GM06990 (cell line): ENCODE data around the gene TAF5L.

ENCODE experiments used
- DNase-seq: peaks from one replicate; pipeline ENCODE4 v3.0.0-alpha.2; 2011; ENCODE audit not compliant: insufficient read length; ENCODE audit errors: extremely low read depth
- H3K27me3 ChIP-seq: replicated peaks from 2 replicates; pipeline ENCODE4 v1.6.0; 2011; ENCODE audit warnings: low read length; ENCODE audit not compliant: control insufficient read depth, insufficient read depth
- H3K36me3 ChIP-seq: 2 replicates; pipeline ENCODE4 v1.5.1; 2011; ENCODE audit warnings: low read length; ENCODE audit not compliant: control insufficient read depth, insufficient read depth
- H3K4me3 ChIP-seq: replicated peaks from 2 replicates; pipeline ENCODE4 v1.5.1; 2011; ENCODE audit warnings: low read depth, mild to moderate bottlenecking, control low read depth, low read length
- TF ChIP-seq, protein P1 (sequence below): IDR thresholded peaks from 2 replicates; pipeline ENCODE4 v1.5.1; 2011; ENCODE audit warnings: low read length, control low read depth, mild to moderate bottlenecking, inconsistent platforms; ENCODE audit not compliant: insufficient read depth, poor library complexity, severe bottlenecking

TAF5L gene

DNA sequence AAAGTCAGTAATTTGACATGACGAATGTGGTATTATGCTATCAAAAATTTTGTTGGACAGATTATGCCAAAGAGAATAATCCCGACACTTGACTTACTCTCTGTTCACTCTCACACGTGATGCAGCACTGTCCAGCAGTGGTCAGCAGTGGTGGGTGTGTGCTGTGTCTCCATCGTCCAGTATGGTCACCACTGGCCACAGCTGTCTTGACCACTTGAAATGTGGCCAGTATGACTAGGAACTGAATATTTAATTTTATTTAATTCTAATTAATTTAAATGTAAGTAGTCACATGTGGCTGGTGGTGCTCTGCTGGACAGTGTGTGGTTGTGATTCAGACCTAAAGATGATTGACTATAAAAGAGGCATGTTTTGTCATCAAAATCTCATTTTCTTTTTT lies 24.1 kb upstream of the TAF5L start:
- TF ChIP-seq, protein P1, sequence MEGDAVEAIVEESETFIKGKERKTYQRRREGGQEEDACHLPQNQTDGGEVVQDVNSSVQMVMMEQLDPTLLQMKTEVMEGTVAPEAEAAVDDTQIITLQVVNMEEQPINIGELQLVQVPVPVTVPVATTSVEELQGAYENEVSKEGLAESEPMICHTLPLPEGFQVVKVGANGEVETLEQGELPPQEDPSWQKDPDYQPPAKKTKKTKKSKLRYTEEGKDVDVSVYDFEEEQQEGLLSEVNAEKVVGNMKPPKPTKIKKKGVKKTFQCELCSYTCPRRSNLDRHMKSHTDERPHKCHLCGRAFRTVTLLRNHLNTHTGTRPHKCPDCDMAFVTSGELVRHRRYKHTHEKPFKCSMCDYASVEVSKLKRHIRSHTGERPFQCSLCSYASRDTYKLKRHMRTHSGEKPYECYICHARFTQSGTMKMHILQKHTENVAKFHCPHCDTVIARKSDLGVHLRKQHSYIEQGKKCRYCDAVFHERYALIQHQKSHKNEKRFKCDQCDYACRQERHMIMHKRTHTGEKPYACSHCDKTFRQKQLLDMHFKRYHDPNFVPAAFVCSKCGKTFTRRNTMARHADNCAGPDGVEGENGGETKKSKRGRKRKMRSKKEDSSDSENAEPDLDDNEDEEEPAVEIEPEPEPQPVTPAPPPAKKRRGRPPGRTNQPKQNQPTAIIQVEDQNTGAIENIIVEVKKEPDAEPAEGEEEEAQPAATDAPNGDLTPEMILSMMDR = no peak
- DNase-seq = no peak
- Histone ChIP-seq H3K4me3 (no peak overlapping the region), H3K27me3 (no peaks in the 10 kb centered on the region), H3K36me3 (peaks cover 18% of the 10 kb centered on the region)

DNA sequence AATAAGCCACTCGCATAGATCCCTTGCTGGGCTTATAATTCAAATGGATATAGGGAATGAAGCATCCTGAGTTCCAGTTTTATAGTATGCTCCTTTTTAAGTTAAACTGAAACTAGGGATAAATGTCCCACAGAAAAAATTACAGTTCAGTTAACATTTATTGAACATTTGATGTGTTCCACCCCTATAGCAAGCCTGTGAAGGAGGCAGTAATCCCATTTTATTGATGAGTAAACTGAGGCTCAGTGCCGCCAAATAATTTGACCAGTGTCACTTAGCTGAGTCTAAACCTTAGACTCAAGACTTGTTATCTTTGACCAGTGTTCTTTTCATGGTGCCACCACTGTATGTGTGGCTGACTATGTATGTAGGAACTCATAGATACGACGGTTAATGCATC lies 22.5 kb upstream of the TAF5L start:
- H3K4me3 ChIP-seq = no peak overlapping the region
- peaks cover 25% of the 10 kb centered on the region for H3K36me3 ChIP-seq
- TF ChIP-seq, protein P1 = no peak
- no peak for DNase-seq
- no peaks in the 10 kb centered on the region for H3K27me3 ChIP-seq

DNA sequence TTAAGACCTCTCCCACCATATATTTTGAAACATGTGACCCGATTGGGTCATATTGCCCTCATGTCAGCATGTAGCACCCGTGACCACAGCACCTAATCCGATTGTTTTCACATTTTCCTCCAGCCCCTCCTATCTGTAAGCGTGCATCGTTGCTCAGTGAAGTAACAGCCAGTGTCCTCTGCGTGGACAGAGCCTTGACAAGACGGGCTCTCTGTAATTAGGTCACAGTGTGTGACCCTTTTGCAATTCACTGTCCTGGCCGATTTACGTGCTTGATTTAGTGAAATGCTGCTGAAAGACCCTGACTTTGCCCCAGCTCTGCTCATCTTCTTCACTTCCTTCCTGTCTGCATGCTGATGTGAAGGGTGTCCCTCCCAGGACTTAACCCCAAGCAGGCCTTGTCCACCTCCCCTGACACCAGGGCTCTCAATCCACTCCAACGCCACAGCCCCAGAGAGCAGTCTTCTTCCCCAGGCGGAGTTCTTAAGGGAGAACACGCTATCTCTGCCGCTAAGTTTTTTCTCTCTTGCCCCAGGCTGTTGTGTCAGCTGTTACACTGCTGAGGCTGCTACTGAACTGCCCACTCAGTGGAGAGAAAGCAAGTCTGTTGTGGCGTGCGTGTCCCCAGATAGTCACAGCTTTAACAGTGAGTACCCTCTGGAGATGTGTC lies 19.5 kb upstream of the TAF5L start:
- Histone ChIP-seq H3K36me3 (peaks cover 29% of the 10 kb centered on the region), H3K4me3 (no peak overlapping the region), H3K27me3 (no peaks in the 10 kb centered on the region)
- no peak for DNase-seq
- TF ChIP-seq, protein P1 = no peak

DNA sequence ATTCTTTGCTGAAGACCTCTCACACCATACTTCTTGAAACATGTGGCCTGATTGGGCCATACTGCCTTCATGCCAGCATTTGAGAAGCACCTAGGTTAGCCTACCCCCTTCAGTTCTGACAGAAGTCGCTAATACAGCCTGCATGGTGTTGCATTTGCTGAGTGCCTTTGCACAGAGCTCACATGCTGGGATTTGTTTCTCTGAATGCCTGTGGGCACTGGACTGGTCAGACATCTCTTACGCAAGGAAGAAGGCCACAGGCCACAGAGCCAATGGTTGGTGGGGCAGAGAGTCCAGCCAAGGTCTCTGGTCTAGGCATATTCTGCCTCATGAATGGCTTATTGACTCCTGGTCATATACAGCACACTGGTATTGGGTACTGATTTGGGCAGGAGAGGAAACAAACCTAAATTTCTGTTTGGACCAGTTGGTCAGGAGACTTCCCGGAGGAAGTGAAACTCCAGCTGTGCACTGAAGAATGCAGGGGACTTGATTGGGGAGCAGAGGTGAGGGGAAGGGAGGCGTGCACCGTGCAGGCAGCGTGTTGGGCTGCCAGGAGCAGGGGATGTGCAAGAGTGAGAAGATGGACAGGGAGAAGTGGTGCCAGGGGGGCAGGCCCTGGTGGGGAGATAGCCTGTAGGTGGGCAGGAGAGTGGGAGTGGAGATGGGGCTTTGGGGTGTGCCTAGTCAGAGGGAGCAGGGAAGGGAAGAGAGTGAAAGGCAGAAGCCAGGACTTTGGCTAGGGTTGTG lies 18.2 kb upstream of the TAF5L start:
- TF ChIP-seq, protein P1 = no peak
- peaks cover 27% of the 10 kb centered on the region for H3K36me3 ChIP-seq
- no peak for DNase-seq
- H3K27me3 ChIP-seq = no peaks in the 10 kb centered on the region
- H3K4me3 ChIP-seq = no peak overlapping the region

DNA sequence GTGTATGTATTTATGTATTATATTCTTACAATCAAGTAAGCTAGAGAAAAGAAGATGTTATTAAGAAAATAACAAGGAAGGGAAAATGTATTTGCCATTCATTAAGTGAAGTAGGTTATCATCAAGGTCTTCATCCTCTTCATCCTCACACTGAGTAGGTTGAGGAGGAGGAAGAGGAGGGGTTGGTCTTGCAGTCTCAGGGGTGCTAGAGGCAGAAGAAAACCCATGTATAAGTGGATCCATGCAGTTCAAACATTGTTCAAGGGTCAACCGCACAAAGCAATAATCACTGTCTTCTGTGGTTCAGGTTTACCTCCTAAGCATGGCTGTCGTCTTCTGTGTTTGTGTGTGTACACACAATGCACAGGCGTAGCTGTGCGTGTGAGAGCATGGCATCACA lies 17.0 kb upstream of the TAF5L start:
- peaks cover 23% of the 10 kb centered on the region for H3K36me3 ChIP-seq

More for the DNA sequence above, 17.0 kb upstream of the TAF5L start:
- Histone ChIP-seq H3K4me3 (no peak overlapping the region), H3K27me3 (no peaks in the 10 kb centered on the region)
- DNase-seq = no peak
- TF ChIP-seq, protein P1 = no peak
